Heart right ventricle (tissue), 16 donors: ENCODE measurements around the gene SEC14L1. TPM values are rescaled to one million over a fixed set of nuclear protein-coding genes. Genes with fewer than 3 reads are reported as not detected.

Experiments used
- ATAC-seq, 8 donors: fragments of 200-7000 bp; cut with Tn5 transposase; one replicate each; pipeline ENCODE4 v1.9.1; 2020; ENCODE audit warnings: mild to moderate bottlenecking in 8 of 8, moderate library complexity in 8 of 8, moderate number of reproducible peaks in 1 of 8
- DNase-seq, 2 donors: peaks; one replicate each; pipeline ENCODE4 v3.0.0-alpha.2; 2020
- H3K27ac ChIP-seq, 10 donors: fragments of 200-600 bp; sonication (generic) in 2 of 10; one replicate each; pipeline versions ENCODE4 v1.5.0 to v1.8.0; 2020 to 2022; ENCODE audit warnings: mild to moderate bottlenecking in 3 of 10
- H3K27me3 ChIP-seq, 7 donors: fragments of 200-600 bp; one replicate each; pipeline ENCODE4 v1.8.0; 2021 to 2022; ENCODE audit warnings: mild to moderate bottlenecking in 2 of 7
- H3K36me3 ChIP-seq, 9 donors: fragments of 200-600 bp; sonication (generic) in 1 of 9; one replicate each; pipeline versions ENCODE4 v1.5.0 to v1.8.0; 2020 to 2022; ENCODE audit warnings: mild to moderate bottlenecking in 2 of 9
- H3K4me1 ChIP-seq, 9 donors: fragments of 200-600 bp; sonication (generic) in 1 of 9; one replicate each; pipeline versions ENCODE4 v1.5.0 to v1.8.0; 2020 to 2022; ENCODE audit warnings: mild to moderate bottlenecking in 4 of 9
- H3K4me3 ChIP-seq, 10 donors: fragments of 200-600 bp; sonication (generic) in 2 of 10; one replicate each; pipeline versions ENCODE4 v1.5.0 to v1.8.0; 2020 to 2022; ENCODE audit warnings: mild to moderate bottlenecking in 7 of 10, moderate library complexity in 2 of 10
- H3K9me3 ChIP-seq, 11 donors: fragments of 200-600 bp in 10 of 11; sonication (generic) in 2 of 11; one replicate each; pipeline versions ENCODE4 v1.5.0 to v1.8.0; 2013 to 2022; ENCODE audit warnings: mild to moderate bottlenecking in 2 of 11, control low read depth in 1 of 11, moderate library complexity in 1 of 11
- CTCF ChIP-seq, 9 donors: fragments of 200-600 bp; sonication (generic) in 2 of 9; IDR thresholded peaks; one replicate each; pipeline versions ENCODE4 v1.5.0 to v1.8.0; 2021 to 2022; ENCODE audit warnings: antibody characterized with exemption in 9 of 9, mild to moderate bottlenecking in 5 of 9, moderate library complexity in 1 of 9
- WGBS, 2 donors: extraction: QIAGEN DNeasy Blood & Tissue Kit; methylation state at CpG; one replicate each; pipeline ENCODE4 v1.1.7; 2013; ENCODE audit warnings: inconsistent platforms in 1 of 2; 5-methylcytosine and 5-hydroxymethylcytosine counted together
- intact Hi-C, 10 donors: fragments of 100-400 bp; cut with DNase I; formaldehyde crosslinking; loops; one replicate each; pipeline versions ENCODE4 v1.11.1 to v1.14.2; 2022
- polyA plus RNA-seq, 2 donors: library from polyadenylated mRNA; stranded (reverse); fragments of 200-250 nt; gene quantifications; one replicate each; pipeline ENCODE4 v1.2.3, GENCODE V29; 2013
- total RNA-seq, 10 donors: library from RNA; stranded (reverse); fragmentation: NEBNext Ultra II Directional in 3 of 10; extraction: Animal tissue kit (Norgen Biotek cat#: 25700) in 3 of 10; gene quantifications; one replicate each; pipeline versions ENCODE4 v1.2.1 to v1.2.4, GENCODE V29; 2021 to 2023
- donor health status: Arrhythmogenic right ventricular cardiomyopathy.
- donor health status: ischemic (EF 13 %, LVEDD 7.1; RV severe dilation, severe dysfunction).
- donor health status: healthy with polysubstance abuse.
- donor health status: DM: no; HTN: yes; CAD: no.
- donor health status: DM: no; HTN: no; CAD: no.
- donor health status: ischemic (EF 25% LVEDD 6.9; RV normal size, moderate dysfunction).
- donor health status: ischemic (EF 25% LVEDD 5.7; RV mildly dilated, moderate dysfunction).
- donor health status: healthy.
- donor health status: DM: yes; HTN: yes; CAD: no.
- donor health status: Ischemic cardiomyopathy.
- donor health status: ischemic (EF 35%, LVEDD 5.7; RV mildly dilated, moderate dysfunction).
- donor health status: nonischemic (EF 11% LVEDD 7.7; RV severe dilation, severe dysfunction).
- donor health status: DM: yes; HTN: yes; CAD: no.
- donor health status: PGD.
- donor health status: ischemic (EF 29% LVEDD 5.4; RV normal size, mild dysfunction).
- donor health status: nonischemic (EF 23%, LVEDD 6.1; RV moderate dilation, normal function).

SEC14L1 gene
- total and polyA plus RNA-seq, 12 donors, result 36.1 to 88.8 (median 50.0) TPM

GRCh38 chr17:77146882-77147281, 6.1 kb downstream of the SEC14L1 start:
- Histone ChIP-seq H3K9me3 (no peaks in the 10 kb centered on the region), H3K4me3 (peak overlapping the region in 9 of 10 donors; percentile 20 to 91 (median 76)), H3K27me3 (no peaks in the 10 kb centered on the region), H3K4me1 (peaks cover 17 to 95% (median 63%) of the 10 kb centered on the region in 9 donors), H3K27ac (peak overlapping the region in 9 of 10 donors; percentile 69 to 96 (median 94)), H3K36me3 (peaks cover 0 to 97% (median 14%) of the 10 kb centered on the region in 9 donors)
- 48 to 65% methylated on average over 17 of the region's 17 CpGs for WGBS, 2 donors
- intact Hi-C loops, result loop anchor here in 8 of 10 donors (5.0 to 10.0 kb wide), 6 partner anchors 48 to 65 kb away; no protein-coding TSS in a partner anchor
- TF ChIP-seq CTCF (IDR thresholded peaks at IDR 0.05), result peak in 6 of 9 donors; percentile 19 to 49 (median 26)
- DNase-seq (peak in 1 of 2 donors; percentile 35), ATAC-seq (peak in 5 of 8 donors; percentile 16 to 46 (median 35))

GRCh38 chr17:77147357-77147801, 6.6 kb downstream of the SEC14L1 start:
- intact Hi-C loops, result loop anchor here in 8 of 10 donors (5.0 to 10.0 kb wide), 6 partner anchors 47 to 65 kb away; no protein-coding TSS in a partner anchor
- 65 to 67% methylated on average over 8 of the region's 8 CpGs for WGBS, 2 donors
- no peak for TF ChIP-seq CTCF (IDR thresholded peaks at IDR 0.05)
- DNase-seq (no peak), ATAC-seq (no peak)
- Histone ChIP-seq H3K9me3 (no peaks in the 10 kb centered on the region), H3K27ac (peak overlapping the region in 9 of 10 donors; percentile 69 to 96 (median 94)), H3K4me3 (peak overlapping the region in 9 of 10 donors; percentile 20 to 91 (median 76)), H3K4me1 (peaks cover 17 to 95% (median 67%) of the 10 kb centered on the region in 9 donors), H3K27me3 (no peaks in the 10 kb centered on the region), H3K36me3 (peaks cover 0 to 99% (median 14%) of the 10 kb centered on the region in 9 donors)

- WGBS, 2 donors, result 62 to 63% methylated on average over 15 of the region's 15 CpGs
- ATAC-seq (peak in 3 of 8 donors; percentile 12 to 45 (median 14)), DNase-seq (no peak)
- intact Hi-C loops, result loop anchor here in 8 of 10 donors (5.0 to 10.0 kb wide), 6 partner anchors 46 to 64 kb away; no protein-coding TSS in a partner anchor
- no peak for TF ChIP-seq CTCF (IDR thresholded peaks at IDR 0.05)
- peaks cover 0 to 97% (median 14%) of the 10 kb centered on the region in 9 donors for H3K36me3 ChIP-seq
- no peaks in the 10 kb centered on the region for H3K9me3 ChIP-seq
- H3K4me1 ChIP-seq, result peaks cover 17 to 98% (median 76%) of the 10 kb centered on the region in 9 donors
- peak overlapping the region; percentile 49 to 96 (median 92) for H3K27ac ChIP-seq
- H3K27me3 ChIP-seq, result no peaks in the 10 kb centered on the region
- H3K4me3 ChIP-seq, result peak overlapping the region in 4 of 10 donors; percentile 4 to 76 (median 46)
Observed at GRCh38 chr17:77148077-77148939, 7.5 kb downstream of the SEC14L1 start.

GRCh38 chr17:77148940-77149510, 8.3 kb downstream of the SEC14L1 start:
- no peak for DNase-seq
- H3K4me1 ChIP-seq, result peaks cover 19 to 98% (median 83%) of the 10 kb centered on the region in 9 donors
- H3K9me3 ChIP-seq, result no peaks in the 10 kb centered on the region
- WGBS, 2 donors, result 50 to 55% methylated on average over 10 of the region's 10 CpGs
- TF ChIP-seq CTCF (IDR thresholded peaks at IDR 0.05), result no peak
- ATAC-seq, result peak in 1 of 8 donors; percentile 3
- H3K4me3 ChIP-seq, result peak overlapping the region in 3 of 10 donors; percentile 4 to 73 (median 6)
- intact Hi-C loops, result loop anchor here in 8 of 10 donors (5.0 to 10.0 kb wide), 6 partner anchors 46 to 63 kb away; no protein-coding TSS in a partner anchor
- H3K27ac ChIP-seq, result peak overlapping the region; percentile 45 to 96 (median 92)
- H3K27me3 ChIP-seq, result no peaks in the 10 kb centered on the region
- H3K36me3 ChIP-seq, result peaks cover 0 to 89% (median 14%) of the 10 kb centered on the region in 9 donors
